Nephron progenitor cell (in vitro differentiated cells): ENCODE measurements around the gene DCAF4L1.

Experiments
- DNase-seq: peaks from one replicate; pipeline ENCODE4 v3.0.0; 2021
- H3K27ac Mint-ChIP-seq: 2 replicates; pipeline ENCODE4 v1.8.0; 2021; ENCODE audit warnings: mild to moderate bottlenecking, moderate library complexity, mixed read lengths
- H3K27me3 Mint-ChIP-seq: 2 replicates; pipeline ENCODE4 v1.8.0; 2021; ENCODE audit warnings: mild to moderate bottlenecking, low read depth, mixed read lengths; ENCODE audit not compliant: poor library complexity
- H3K36me3 Mint-ChIP-seq: 2 replicates; pipeline ENCODE4 v1.8.0; 2021; ENCODE audit warnings: low read depth, mixed read lengths
- H3K4me1 Mint-ChIP-seq: 2 replicates; pipeline ENCODE4 v1.8.0; 2021; ENCODE audit warnings: mixed read lengths
- H3K4me3 Mint-ChIP-seq: 2 replicates; pipeline ENCODE4 v1.8.0; 2021; ENCODE audit warnings: mild to moderate bottlenecking, moderate library complexity, mixed read lengths
- H3K9me3 Mint-ChIP-seq: 2 replicates; pipeline ENCODE4 v1.8.0; 2021; ENCODE audit warnings: mild to moderate bottlenecking, moderate library complexity, mixed read lengths
- TF ChIP-seq, protein P1 (sequence below): fragments of 200-600 bp; sonication (generic); IDR thresholded peaks from 2 replicates; pipeline ENCODE4 v1.5.0; 2021; ENCODE audit warnings: antibody characterized with exemption

The DCAF4L1 gene, protein sequence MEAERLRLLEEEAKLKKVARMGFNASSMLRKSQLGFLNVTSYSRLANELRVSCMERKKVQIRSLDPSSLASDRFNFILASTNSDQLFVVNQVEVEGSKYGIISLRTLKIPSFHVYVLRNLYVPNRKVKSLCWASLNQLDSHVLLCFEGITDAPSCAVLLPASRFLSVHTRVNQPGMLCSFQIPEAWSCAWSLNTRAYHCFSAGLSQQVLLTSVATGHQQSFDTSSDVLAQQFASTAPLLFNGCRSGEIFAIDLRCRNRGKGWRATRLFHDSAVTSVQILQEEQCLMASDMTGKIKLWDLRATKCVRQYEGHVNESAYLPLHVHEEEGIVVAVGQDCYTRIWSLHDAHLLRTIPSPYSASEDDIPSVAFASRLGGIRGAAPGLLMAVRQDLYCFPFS

DNA sequence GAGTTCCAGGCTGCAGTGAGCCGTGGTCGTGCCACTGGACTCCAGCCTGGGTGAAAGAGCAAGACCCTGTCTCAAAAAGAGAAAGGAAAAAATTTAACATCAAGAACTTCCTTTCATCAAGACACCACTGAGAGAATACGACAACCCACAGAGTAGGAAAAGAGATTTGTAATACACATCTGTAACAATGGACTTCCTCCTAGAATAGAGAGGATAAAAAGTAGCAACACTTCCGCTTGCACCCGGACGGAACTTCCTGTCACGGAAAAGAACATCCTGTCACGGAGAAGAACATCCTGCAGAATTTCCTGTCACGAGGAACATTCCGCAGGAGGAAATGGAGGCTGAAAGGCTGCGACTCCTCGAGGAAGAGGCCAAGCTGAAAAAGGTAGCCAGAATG lies at the start of gene DCAF4L1:
TSS of gene DCAF4L1 (plus strand) at position 301 of the 400 bp plus-strand sequence. CDS start at position 338, 37 bp downstream.
- Mint-ChIP-seq H3K9me3 (no peaks in the 10 kb centered on the region), H3K4me1 (no peaks in the 10 kb centered on the region), H3K4me3 (no peak within 1 kb of the TSS), H3K36me3 (no peaks in the 10 kb centered on the region), H3K27me3 (peaks cover 6% of the 10 kb centered on the region), H3K27ac (no peak within 1 kb of the TSS)
- no peak for DNase-seq
- TF ChIP-seq, protein P1, sequence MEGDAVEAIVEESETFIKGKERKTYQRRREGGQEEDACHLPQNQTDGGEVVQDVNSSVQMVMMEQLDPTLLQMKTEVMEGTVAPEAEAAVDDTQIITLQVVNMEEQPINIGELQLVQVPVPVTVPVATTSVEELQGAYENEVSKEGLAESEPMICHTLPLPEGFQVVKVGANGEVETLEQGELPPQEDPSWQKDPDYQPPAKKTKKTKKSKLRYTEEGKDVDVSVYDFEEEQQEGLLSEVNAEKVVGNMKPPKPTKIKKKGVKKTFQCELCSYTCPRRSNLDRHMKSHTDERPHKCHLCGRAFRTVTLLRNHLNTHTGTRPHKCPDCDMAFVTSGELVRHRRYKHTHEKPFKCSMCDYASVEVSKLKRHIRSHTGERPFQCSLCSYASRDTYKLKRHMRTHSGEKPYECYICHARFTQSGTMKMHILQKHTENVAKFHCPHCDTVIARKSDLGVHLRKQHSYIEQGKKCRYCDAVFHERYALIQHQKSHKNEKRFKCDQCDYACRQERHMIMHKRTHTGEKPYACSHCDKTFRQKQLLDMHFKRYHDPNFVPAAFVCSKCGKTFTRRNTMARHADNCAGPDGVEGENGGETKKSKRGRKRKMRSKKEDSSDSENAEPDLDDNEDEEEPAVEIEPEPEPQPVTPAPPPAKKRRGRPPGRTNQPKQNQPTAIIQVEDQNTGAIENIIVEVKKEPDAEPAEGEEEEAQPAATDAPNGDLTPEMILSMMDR = no peak

DNA sequence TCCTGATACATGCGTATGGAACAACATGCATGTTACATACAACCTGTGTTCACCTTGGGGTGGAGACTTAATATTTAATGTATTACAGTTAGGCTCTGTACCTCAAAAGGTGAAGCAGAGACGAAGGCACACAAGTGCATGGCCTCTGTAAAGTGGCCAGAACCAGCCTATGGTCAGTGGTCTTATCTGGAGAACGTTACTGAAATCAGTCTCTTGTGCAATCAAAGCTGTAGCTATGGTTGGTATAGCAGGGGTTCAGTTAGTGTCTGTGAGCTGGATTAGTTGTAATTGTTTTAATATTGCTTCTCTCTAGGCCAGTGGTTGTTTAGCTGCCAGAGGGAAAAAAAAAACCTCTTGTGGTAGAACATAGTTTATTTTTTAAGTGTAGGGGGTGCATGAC lies 48.6 kb upstream of the DCAF4L1 start:
- TF ChIP-seq, protein P1 = no peak
- no peak overlapping the region for H3K27ac Mint-ChIP-seq
- peaks cover 32% of the 10 kb centered on the region for H3K4me1 Mint-ChIP-seq
- H3K4me3 Mint-ChIP-seq = no peak overlapping the region
- peaks cover 24% of the 10 kb centered on the region for H3K27me3 Mint-ChIP-seq
- peaks cover 5% of the 10 kb centered on the region for H3K36me3 Mint-ChIP-seq
- peaks cover 4% of the 10 kb centered on the region for H3K9me3 Mint-ChIP-seq
- no peak for DNase-seq

DNA sequence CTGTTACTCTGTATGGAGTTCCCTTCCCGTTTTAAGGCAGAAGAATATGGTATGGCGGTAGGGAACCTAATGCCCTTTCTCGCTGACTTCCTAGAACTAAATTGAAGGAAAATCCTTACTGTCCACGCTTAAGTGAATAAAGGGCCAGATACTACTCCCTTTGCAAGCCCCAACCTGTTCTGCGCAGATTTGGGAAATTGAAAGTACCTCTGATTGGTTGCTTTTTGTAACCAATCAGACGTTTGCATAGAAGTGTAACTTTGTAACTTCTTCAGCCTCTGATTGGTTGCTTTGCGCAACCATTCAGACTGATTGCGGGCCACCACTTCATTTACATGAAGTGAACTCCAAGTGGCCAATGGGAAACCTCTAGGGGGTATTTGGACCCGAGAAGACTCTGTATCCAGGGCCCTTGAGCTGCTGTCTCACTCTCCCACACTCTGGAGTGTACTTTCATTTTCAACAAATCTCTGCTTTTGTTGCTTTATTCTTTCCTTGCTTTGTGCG lies 47.5 kb upstream of the DCAF4L1 start:
- H3K27ac Mint-ChIP-seq = no peak overlapping the region
- H3K36me3 Mint-ChIP-seq = peaks cover 11% of the 10 kb centered on the region
- H3K9me3 Mint-ChIP-seq = peaks cover 4% of the 10 kb centered on the region
- peak overlapping the region; percentile 98 for H3K4me3 Mint-ChIP-seq
- DNase-seq = no peak
- peaks cover 36% of the 10 kb centered on the region for H3K4me1 Mint-ChIP-seq
- TF ChIP-seq, protein P1 = no peak
- peaks cover 20% of the 10 kb centered on the region for H3K27me3 Mint-ChIP-seq

DNA sequence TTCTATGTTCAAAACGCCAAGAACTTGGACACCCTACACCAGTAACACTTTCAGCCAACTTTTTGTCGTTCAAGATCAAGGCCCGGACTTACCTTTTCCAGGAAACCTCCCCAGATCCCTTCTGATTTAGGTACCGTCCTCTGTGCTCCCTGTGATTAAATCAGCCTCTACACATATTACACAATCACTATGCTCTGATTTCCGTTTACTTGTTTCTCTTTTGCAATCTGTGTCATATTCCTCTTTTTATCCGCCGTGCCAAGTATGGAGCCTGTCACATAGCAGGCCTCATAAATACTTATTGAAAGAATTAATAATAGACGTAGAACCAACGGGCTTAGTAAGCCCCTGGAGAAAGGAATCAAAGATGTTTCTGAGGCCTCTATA lies 47.0 kb upstream of the DCAF4L1 start:
- H3K9me3 Mint-ChIP-seq = peaks cover 4% of the 10 kb centered on the region
- peaks cover 20% of the 10 kb centered on the region for H3K27me3 Mint-ChIP-seq
- peaks cover 36% of the 10 kb centered on the region for H3K4me1 Mint-ChIP-seq
- peak overlapping the region; percentile 98 for H3K4me3 Mint-ChIP-seq
- TF ChIP-seq, protein P1 = no peak
- no peak overlapping the region for H3K27ac Mint-ChIP-seq
- peaks cover 15% of the 10 kb centered on the region for H3K36me3 Mint-ChIP-seq
- DNase-seq = no peak

DNA sequence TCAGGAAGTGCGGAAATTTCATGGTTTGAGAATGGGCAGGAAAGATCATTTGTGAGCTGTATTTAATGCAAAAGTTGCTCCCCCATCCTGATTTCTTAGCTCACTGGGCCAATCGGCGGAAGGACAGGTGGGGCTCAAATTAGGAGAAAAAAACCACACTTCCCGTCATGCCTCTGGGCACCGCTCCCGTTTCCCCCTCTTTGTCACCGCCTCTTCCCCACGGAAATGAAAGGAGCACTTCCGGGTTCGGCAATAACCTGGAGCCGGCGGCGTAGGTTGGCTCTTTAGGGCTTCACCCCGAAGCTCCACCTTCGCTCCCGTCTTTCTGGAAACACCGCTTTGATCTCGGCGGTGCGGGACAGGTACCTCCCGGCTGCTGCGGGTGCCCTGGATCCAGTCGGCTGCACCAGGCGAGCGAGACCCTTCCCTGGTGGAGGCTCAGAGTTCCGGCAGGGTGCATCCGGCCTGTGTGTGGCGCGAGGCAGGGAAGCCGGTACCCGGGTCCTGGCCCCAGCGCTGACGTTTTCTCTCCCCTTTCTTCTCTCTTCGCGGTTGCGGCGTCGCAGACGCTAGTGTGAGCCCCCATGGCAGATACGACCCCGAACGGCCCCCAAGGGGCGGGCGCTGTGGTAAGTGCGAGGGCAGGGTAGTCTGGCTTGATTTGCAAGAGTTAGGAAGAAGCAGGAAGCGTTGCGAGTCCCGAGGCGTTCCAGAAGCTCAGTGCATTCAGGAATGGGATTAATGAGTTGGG lies 46.5 kb upstream of the DCAF4L1 start, which contains the start of gene TMEM33:
TSS of gene TMEM33 (plus strand) at position 529 of the 751 bp plus-strand sequence. CDS start at position 585, 56 bp downstream.
- peak; percentile 70 for DNase-seq
- Mint-ChIP-seq H3K27ac (peak within 1 kb of the TSS; percentile 98), H3K4me3 (peak within 1 kb of the TSS; percentile 98), H3K4me1 (peaks cover 36% of the 10 kb centered on the region), H3K36me3 (peaks cover 21% of the 10 kb centered on the region), H3K27me3 (peaks cover 20% of the 10 kb centered on the region), H3K9me3 (peaks cover 4% of the 10 kb centered on the region)
- TF ChIP-seq, protein P1 = no peak
